Right kidney (tissue), 1 donor: Measurements from ENCODE around the gene LILRB2.
"Not testable (repeated sequence)": the region's sequence is repeated elsewhere in the genome, so short reads cannot be mapped to it uniquely, and the experiment has no call there.

ENCODE experiments used
- DNase-seq: peaks from one replicate; pipeline ENCODE4 v3.0.0-alpha.2; 2016

LILRB2 gene

GRCh38 chr19:54240372-54241336, 40.3 kb downstream of the LILRB2 start:
- not testable (repeated sequence) for DNase-seq

DNA sequence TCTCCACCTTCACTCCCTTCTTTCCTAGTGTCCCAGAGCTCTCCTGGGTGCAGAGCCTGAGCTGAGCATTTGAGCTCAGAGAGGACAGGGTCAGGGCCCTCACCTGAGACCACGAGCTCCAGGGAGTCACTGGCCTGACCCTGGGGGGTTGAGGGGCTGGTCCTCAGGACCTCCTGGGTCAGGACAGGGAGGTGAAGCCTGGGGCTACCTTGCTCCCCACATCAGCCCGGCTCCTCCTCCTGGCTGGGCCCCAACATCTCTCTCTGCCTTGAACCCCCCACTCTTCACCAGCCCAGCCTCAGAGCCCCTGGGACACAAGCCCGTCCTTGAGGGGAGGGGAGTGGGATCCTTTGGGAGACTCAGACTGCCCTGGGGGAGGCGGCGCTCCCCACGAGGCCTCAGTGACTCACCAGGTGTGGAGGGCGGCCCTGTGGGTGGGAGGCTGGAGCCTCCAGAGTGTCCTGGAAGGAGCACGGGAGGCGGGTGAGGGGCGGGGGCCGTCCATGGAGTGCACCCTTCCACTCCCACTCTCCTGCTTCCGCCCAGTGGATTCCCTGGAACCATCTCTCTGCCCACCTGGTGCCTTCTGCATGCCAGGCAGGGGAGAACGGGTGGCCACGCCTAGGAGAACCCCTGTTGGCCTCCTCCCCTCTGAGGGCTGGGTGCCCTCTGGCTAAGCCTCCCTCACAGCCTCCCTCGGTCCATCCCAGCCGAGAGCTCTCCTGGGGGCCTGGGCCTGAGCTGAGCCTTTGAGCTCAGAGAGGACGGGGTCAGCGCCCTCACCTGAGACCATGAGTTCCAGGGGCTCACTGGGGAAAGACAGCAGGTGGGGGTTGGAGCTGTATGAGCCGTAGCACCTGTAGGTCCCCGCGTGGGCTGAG, 41.2 kb downstream of the LILRB2 start:
- not testable (repeated sequence) for DNase-seq

DNA sequence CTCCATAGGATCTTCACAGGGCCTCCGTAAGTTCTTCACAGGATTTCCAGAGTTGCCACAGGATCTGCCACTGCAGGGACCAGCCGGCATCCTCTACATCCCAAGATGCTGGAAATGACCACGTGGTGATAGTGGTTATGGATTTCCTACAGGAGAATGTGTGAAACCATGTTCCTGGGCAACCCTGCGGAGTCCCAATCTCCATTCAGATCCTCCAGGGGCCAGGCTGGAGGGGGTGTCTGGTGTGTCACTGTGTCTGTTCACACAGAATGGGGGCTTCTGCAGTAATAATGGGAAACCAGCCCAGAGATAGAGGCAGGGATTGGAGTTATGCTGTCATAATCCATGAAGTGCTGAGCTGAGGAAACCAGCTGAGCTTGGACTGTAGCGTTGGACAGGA, 47.0 kb downstream of the LILRB2 start:
- DNase-seq: no peak

GRCh38 chr19:54231077-54231931, 49.6 kb downstream of the LILRB2 start:
- DNase-seq: peak; percentile 61

DNA sequence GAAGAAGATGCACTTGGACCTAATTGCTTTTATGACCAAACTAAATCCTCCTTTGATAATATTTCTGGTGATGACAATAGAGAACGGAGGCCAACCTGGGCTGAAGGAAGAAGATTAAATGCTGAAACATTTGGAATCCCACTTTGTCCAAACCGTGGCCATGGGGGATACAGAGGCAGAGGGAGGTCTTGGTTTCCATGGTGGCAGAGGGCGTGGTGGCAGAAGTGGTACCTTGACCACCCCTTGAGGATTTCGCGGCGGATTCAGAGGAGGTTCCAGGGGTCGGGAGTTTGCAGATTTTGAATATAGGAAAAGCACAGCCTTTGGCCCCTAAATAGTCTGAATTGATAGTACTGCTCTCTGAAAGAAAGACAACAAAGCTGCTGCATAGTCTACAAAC, 50.9 kb downstream of the LILRB2 start:
- no peak for DNase-seq

DNA sequence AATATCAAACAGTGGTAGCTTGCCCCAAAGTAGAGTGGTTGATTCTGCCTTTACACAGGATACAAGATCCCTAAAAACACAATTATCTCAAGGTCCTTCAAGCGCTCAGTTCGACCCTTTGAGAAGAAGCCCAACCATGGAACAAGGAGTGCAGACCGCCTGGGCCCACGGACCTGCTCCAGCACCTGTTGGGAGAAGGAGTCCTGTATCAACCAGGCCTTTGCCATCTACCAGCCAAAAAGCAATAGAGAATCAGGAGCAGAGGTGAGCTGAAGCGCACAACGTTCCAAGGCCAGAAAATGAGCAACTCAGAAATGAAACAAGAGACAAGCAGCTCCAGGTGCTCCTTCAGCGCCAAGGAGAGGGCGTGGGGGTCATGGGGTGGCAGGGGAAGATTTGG, 51.8 kb downstream of the LILRB2 start:
- DNase-seq: no peak

GRCh38 chr19:54224619-54225018, 56.3 kb downstream of the LILRB2 start:
- not testable (repeated sequence) for DNase-seq

- not testable (repeated sequence) for DNase-seq
Observed at GRCh38 chr19:54223937-54224281, 57.0 kb downstream of the LILRB2 start.
